VCaP (cell line): Measurements from ENCODE around the gene MCAT.

Source experiments
- H3K27ac ChIP-seq: fragments of 450-650 bp; 2 replicates; pipeline ENCODE4 v1.5.1; 2017
- TF ChIP-seq, protein P1 (sequence below): fragments of 450-650 bp; conservative IDR thresholded peaks from 2 replicates; pipeline ENCODE4 v1.5.1; 2017; ENCODE audit warnings: mild to moderate bottlenecking, moderate library complexity

Gene MCAT

DNA sequence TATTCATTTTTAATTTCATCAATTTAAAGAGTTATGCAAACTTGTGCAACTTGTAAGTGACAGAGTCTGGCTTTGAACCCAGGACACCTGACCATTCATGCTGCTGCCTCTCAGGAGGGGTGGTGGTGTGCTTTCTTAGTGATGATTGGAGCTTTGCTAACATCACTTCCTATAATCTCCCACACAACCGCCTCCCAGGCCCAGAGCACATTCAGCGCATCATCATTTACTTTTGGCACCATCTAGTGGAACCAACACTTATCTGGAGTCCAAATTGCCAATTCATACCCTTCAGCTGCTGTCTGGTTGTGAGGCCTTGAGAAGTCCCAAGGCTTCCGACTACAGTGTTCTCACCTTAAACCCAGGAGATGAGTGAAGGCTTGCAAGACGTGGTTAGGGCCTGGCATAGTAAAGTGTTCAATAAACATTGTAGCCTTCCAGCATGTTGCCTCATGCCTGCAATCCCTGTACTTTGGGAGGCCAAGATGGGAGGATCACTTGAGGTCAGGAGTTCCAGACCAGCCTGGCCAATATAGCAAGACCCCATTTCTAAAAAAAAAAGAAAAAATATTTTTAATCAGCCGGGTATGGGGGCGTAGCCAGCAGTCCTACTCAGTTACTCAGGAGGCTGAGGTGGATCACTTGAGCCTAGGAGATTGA is 52.9 kb downstream of the MCAT start:
- H3K27ac ChIP-seq = peak overlapping the region; percentile 80
- TF ChIP-seq, protein P1, sequence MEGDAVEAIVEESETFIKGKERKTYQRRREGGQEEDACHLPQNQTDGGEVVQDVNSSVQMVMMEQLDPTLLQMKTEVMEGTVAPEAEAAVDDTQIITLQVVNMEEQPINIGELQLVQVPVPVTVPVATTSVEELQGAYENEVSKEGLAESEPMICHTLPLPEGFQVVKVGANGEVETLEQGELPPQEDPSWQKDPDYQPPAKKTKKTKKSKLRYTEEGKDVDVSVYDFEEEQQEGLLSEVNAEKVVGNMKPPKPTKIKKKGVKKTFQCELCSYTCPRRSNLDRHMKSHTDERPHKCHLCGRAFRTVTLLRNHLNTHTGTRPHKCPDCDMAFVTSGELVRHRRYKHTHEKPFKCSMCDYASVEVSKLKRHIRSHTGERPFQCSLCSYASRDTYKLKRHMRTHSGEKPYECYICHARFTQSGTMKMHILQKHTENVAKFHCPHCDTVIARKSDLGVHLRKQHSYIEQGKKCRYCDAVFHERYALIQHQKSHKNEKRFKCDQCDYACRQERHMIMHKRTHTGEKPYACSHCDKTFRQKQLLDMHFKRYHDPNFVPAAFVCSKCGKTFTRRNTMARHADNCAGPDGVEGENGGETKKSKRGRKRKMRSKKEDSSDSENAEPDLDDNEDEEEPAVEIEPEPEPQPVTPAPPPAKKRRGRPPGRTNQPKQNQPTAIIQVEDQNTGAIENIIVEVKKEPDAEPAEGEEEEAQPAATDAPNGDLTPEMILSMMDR = peak; percentile 74

DNA sequence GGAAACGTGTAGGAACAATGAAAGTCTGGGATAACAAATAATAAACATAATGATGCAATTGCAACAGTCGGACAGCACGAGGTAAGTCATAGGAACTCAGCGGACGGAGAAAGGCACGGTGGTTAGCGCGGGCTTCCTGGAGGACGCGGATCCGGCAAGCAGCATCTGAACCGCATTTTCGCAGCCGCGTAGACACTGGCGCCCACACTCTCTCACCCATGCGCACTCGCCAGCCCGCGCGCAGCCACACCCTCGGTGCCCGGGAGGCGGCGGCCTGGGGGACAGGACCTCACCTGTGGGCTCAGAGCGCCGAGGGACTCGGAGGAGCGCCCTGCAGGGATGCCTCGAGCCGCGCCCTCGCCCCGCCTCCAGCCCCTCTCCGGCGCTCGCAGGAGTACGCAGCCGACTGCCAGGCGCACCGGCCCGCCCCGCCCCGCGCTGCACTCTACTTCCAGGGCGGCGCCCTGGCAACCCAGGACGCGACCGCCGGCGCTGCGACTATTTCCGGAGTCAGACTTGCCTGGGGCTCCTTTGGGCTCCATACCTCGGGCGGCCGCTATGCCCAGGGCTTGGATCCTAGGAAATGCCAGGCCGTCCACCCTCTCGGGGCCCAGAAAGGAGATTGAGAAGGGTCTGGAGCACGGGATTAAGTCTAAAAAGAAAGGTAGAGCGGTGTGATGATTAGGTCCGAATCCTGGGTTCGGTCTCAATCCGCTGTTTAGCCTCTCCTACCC is 54.0 kb downstream of the MCAT start, which contains the start of gene TTLL1:
Gene TTLL1, minus strand, starts transcription at position 408 of the 734 bp plus-strand sequence. CDS start 13,805 bp downstream, outside the sequence.
- H3K27ac ChIP-seq = peak within 1 kb of the TSS; percentile 80
- TF ChIP-seq, protein P1 = no peak

DNA sequence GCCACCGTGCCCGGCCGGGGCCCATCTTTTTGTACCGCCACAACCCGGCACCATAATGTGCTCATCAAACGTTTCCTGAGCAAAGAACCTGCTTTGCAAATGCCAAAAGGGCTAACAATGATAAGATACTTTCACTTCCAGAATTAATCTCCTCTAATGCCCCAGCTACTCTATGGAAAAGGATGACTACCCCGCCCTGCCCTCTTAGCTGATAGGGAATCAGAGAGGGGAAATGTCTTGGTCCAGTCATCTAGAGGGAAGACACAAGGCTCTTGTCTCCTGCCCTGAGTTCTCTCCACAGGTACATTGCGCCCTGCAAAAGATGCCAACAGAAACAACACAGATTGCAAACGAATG is 54.6 kb downstream of the MCAT start:
- H3K27ac ChIP-seq = peak overlapping the region; percentile 80
- TF ChIP-seq, protein P1 = no peak

DNA sequence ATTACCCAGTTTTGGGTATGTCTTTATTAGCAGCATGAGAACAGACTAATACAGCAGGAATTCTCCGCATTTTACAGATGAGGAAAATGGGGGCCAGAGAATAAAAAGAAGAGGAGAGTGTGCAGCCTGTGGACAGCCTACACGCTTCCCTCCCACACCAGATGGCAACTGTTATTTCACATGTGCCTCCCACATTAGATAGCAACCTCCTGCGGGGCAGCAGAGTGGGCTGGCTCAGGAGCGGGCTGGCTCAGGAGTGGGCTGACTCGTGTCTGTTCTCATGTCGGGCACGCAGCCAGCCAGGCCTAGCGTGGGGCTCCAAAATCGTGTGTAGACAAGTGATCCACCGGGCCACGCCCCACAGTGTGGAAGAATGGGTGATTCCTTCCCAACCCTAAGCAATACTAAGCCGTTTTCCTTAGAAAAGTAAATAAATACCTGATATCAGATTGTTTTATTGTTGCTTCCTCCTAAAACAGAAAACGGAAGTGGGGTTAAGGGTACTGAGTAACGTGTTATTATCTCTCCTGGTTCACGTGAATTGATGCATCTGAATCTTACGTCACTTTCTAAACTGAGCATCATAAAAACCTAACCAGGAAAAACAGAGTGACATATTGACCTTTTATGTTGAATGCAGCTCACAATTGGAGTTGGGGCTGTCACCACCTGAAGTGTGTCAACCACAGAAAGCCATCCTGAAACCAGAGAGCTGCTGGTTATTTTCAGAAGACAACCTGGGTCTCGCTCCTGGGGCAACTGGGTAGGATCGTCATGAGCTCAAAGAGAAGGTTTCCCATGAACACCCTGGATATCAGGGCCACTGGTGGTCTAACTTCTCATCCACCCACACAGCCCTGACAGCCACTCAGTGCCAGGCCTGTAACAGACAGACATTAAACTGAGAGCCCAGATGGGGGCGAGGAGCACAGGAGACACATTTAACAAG is 57.3 kb downstream of the MCAT start:
- TF ChIP-seq, protein P1 = no peak
- no peak overlapping the region for H3K27ac ChIP-seq
